Transverse colon (tissue), 4 donors: Measurements from ENCODE around the gene BPTF. TPM values are rescaled to one million over a fixed set of nuclear protein-coding genes. Genes with fewer than 3 reads are reported as not detected.
"Not testable (repeated sequence)": the region's sequence is repeated elsewhere in the genome, so short reads cannot be mapped to it uniquely, and the experiment has no call there.

ENCODE experiments used
- DNase-seq: peaks from one replicate; pipeline ENCODE4 v3.0.0-alpha.2; 2019
- H3K27ac ChIP-seq, 4 donors: fragments of 200-600 bp; sonication (generic); 2 replicates each; pipeline ENCODE4 v1.5.1; 2016 to 2018; ENCODE audit warnings: inconsistent platforms in 4 of 4
- H3K27me3 ChIP-seq: fragments of 200-600 bp; sonication (generic); 2 replicates; pipeline ENCODE4 v1.5.1; 2017; ENCODE audit warnings: inconsistent platforms
- H3K36me3 ChIP-seq, 4 donors: fragments of 200-600 bp; sonication (generic); 2 replicates each; pipeline ENCODE4 v1.5.1; 2017 to 2019; ENCODE audit warnings: inconsistent platforms in 4 of 4
- H3K4me1 ChIP-seq, 4 donors: fragments of 200-600 bp; sonication (generic); 2 replicates each; pipeline ENCODE4 v1.5.1; 2017 to 2020; ENCODE audit warnings: inconsistent platforms in 4 of 4
- H3K4me3 ChIP-seq, 4 donors: fragments of 200-600 bp; sonication (generic); 1 replicate in 1 of 4; 2 replicates in 3 of 4; pipeline versions ENCODE4 v1.5.1 to v1.6.1; 2017 to 2019; ENCODE audit warnings: inconsistent platforms in 4 of 4
- H3K9me3 ChIP-seq, 2 donors: fragments of 200-600 bp; sonication (generic); 2 replicates each; pipeline ENCODE4 v1.5.1; 2017 to 2019; ENCODE audit warnings: inconsistent platforms in 2 of 2
- EP300 ChIP-seq: sonication (generic); formaldehyde crosslinking; IDR thresholded peaks from one replicate; pipeline ENCODE4 v1.6.1; 2017; ENCODE audit warnings: antibody characterized with exemption, low read depth
- POLR2A ChIP-seq: fragments of 450-650 bp; IDR thresholded peaks from one replicate; pipeline ENCODE4 v1.6.1; 2016; ENCODE audit warnings: antibody characterized with exemption, mild to moderate bottlenecking, moderate library complexity
- POLR2AphosphoS5 ChIP-seq, 3 donors: sonication (generic); formaldehyde crosslinking; IDR thresholded peaks; one replicate each; pipeline ENCODE4 v1.6.1; 2016; ENCODE audit warnings: antibody characterized with exemption in 3 of 3
- WGBS, 2 donors: methylation state at CpG; one replicate each; pipeline ENCODE4 v1.1.5; 2018; ENCODE audit warnings: low coverage in 1 of 2; 5-methylcytosine and 5-hydroxymethylcytosine counted together
- in situ Hi-C, 4 donors: fragments of 200-750 bp; cut with MboI; loops; one replicate each; pipeline versions ENCODE4 v1.15.0 to v1.15.1; 2017; ENCODE audit warnings: low sequenced_read_pairs in 3 of 4, low pct_ligation_motif_present in 1 of 4, low pct_unique_long_range_greater_than_20kb in 1 of 4
- intact Hi-C: fragments of 100-400 bp; cut with DNase I; formaldehyde crosslinking; loops from one replicate; pipeline ENCODE4 v1.15.1; 2023; ENCODE audit warnings: low total_unique reads
- total RNA-seq, 4 donors: library from RNA; depleted of rRNA; stranded (reverse); fragments of >200 nt; gene quantifications; one replicate each; pipeline ENCODE4 v1.1.0, GENCODE V29; 2016
- TF ChIP-seq, protein P1 (sequence below), 5 experiments: fragments of 200-600 bp in 3 of 5; fragments of 450-650 bp in 2 of 5; sonication (generic) in 3 of 5; IDR thresholded peaks; 1 replicate in 2 of 5; 2 replicates in 3 of 5; pipeline ENCODE4 v1.5.1; 2016 to 2017; ENCODE audit warnings: antibody characterized with exemption in 5 of 5, inconsistent platforms in 3 of 5, mild to moderate bottlenecking in 2 of 5, moderate library complexity in 1 of 5

The BPTF gene
- total RNA-seq, 4 donors from 2014 or later = 70.3 to 158 (median 86.7) TPM

DNA sequence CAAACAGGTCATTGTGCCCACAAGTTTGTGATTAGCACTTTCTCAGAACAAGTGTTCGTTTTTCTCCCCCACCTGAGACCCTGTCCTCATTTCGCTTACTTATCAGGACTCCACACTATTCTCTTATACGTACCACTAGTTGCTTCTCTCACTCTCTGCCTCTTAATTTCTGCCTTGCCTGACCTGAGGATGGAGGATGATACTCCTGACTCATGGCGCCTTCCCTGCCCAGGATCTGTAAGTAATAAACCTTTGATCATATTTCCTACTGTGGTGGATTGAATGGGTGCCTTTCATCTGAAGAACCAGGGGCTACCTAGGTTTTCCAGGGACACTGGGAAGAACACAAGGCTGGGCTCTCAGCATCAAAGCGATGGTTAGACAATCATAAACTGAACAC is 39.8 kb upstream of the BPTF start:
- Histone ChIP-seq H3K27ac (no peak overlapping the region), H3K36me3 (no peaks in the 10 kb centered on the region), H3K27me3 (no peaks in the 10 kb centered on the region), H3K9me3 (no peaks in the 10 kb centered on the region), H3K4me3 (no peak overlapping the region), H3K4me1 (peaks cover 0 to 12% (median 3%) of the 10 kb centered on the region in 4 donors)
- TF ChIP-seq POLR2A = no peak
- no peak for TF ChIP-seq POLR2AphosphoS5 (IDR thresholded peaks at IDR 0.05)
- TF ChIP-seq EP300 = no peak
- TF ChIP-seq, protein P1, sequence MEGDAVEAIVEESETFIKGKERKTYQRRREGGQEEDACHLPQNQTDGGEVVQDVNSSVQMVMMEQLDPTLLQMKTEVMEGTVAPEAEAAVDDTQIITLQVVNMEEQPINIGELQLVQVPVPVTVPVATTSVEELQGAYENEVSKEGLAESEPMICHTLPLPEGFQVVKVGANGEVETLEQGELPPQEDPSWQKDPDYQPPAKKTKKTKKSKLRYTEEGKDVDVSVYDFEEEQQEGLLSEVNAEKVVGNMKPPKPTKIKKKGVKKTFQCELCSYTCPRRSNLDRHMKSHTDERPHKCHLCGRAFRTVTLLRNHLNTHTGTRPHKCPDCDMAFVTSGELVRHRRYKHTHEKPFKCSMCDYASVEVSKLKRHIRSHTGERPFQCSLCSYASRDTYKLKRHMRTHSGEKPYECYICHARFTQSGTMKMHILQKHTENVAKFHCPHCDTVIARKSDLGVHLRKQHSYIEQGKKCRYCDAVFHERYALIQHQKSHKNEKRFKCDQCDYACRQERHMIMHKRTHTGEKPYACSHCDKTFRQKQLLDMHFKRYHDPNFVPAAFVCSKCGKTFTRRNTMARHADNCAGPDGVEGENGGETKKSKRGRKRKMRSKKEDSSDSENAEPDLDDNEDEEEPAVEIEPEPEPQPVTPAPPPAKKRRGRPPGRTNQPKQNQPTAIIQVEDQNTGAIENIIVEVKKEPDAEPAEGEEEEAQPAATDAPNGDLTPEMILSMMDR (IDR thresholded peaks at IDR 0.05) = no peak
- no peak for DNase-seq
- intact Hi-C loops = no loop called here
- 92 to 100% methylated on average over 3 to 5 of the region's 5 CpGs for WGBS, 2 donors
- in situ Hi-C loops = no loop called here

DNA sequence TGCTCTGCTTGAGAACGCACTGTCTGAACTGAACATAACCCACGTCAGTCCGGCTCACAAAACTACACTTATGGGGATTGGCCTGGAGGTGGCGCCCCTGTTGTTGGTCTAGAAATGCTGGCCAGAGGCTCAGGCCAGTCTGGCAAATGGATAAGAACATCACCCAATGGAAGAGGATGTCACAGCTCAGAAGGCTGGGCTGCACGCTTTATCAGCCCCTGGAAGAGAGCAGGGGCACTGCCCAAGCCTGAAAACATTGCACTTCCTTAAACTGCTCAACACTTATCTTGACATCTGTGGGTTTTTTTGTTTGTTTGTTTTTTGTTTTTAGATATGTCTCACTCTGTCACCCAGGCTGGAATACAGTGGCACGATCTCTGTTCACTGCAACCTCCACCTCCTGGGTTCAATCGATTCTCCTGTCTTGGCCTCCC is 24.8 kb upstream of the BPTF start:
- no peaks in the 10 kb centered on the region for H3K9me3 ChIP-seq
- no peak overlapping the region for H3K27ac ChIP-seq
- intact Hi-C loops = no loop called here
- H3K4me1 ChIP-seq = no peaks in the 10 kb centered on the region
- in situ Hi-C loops = no loop called here
- no peaks in the 10 kb centered on the region for H3K27me3 ChIP-seq
- H3K36me3 ChIP-seq = no peaks in the 10 kb centered on the region
- peak; percentile 85 for DNase-seq
- H3K4me3 ChIP-seq = no peak overlapping the region
- WGBS, 2 donors = 26 to 40% methylated on average over 1 to 7 of the region's 7 CpGs
- TF ChIP-seq POLR2A (no peak), EP300 (no peak), POLR2AphosphoS5 (IDR thresholded peaks at IDR 0.05) (no peak)
- TF ChIP-seq, protein P1 (IDR thresholded peaks at IDR 0.05) = peak; percentile 55 to 76 (median 61)

DNA sequence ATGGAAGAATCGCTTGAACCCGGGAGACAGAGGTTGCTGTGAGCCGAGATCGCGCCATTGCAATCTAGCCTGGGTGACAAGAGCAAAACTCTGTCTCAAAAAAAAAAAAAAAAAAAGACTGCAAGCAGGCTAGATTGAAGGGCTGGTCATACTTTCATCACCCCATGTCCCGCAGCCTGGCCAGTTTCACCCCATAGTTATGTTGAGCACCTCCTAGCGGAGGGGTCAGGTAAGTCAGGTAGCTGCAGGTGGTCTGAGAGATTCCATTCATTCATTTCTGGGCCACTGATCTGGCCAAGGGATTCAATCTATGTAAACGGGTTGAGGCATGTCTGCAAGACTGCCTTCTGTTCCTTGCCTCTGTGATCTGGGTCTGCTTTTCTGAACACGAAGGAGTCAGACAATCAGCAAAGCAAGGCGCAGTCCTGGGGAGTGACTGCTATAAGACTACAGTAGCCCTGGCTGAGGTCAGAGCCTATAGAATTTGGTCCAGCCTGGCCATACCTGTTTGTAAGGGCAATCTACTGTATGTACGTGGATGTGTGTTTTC is 23.6 kb upstream of the BPTF start:
- in situ Hi-C loops (no loop called here), intact Hi-C loops (no loop called here)
- 90 to 95% methylated on average over 5 to 11 of the region's 11 CpGs for WGBS, 2 donors

DNA sequence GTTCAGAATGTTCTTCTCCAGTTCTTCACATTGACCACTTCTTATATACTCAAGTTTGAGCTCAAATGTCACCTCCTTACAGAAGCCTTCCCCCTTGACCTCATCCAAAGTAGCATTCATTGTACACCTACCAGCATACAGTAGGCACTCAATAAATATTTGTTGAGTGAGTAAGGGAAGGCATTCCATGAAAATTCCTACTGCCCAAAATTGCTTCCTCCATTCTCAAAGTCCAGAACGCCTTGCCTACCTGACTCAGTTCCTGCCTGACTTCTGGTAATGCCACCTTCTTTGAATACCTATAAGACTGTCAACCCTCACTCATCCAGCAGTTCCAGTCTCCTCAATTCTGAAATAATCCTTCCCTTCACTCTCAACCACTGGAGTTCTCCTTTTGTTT is 14.8 kb upstream of the BPTF start:
- TF ChIP-seq, protein P1 (IDR thresholded peaks at IDR 0.05) = no peak
- TF ChIP-seq EP300 = no peak
- Histone ChIP-seq H3K4me1 (no peaks in the 10 kb centered on the region), H3K27me3 (no peaks in the 10 kb centered on the region), H3K4me3 (no peak overlapping the region), H3K36me3 (no peaks in the 10 kb centered on the region), H3K27ac (no peak overlapping the region), H3K9me3 (no peaks in the 10 kb centered on the region)
- intact Hi-C loops (no loop called here), in situ Hi-C loops (no loop called here)
- no peak for DNase-seq
- 76 to 89% methylated on average over 1 of the region's 1 CpG for WGBS, 2 donors

More for the DNA sequence above, 23.6 kb upstream of the BPTF start:
- no peak overlapping the region for H3K27ac ChIP-seq
- no peak for TF ChIP-seq EP300
- TF ChIP-seq POLR2AphosphoS5 (IDR thresholded peaks at IDR 0.05) = no peak
- TF ChIP-seq, protein P1 (IDR thresholded peaks at IDR 0.05) = no peak
- no peak for TF ChIP-seq POLR2A
- H3K9me3 ChIP-seq = no peaks in the 10 kb centered on the region
- no peaks in the 10 kb centered on the region for H3K36me3 ChIP-seq
- DNase-seq = no peak
- H3K4me3 ChIP-seq = no peak overlapping the region
- no peaks in the 10 kb centered on the region for H3K27me3 ChIP-seq
- H3K4me1 ChIP-seq = no peaks in the 10 kb centered on the region

DNA sequence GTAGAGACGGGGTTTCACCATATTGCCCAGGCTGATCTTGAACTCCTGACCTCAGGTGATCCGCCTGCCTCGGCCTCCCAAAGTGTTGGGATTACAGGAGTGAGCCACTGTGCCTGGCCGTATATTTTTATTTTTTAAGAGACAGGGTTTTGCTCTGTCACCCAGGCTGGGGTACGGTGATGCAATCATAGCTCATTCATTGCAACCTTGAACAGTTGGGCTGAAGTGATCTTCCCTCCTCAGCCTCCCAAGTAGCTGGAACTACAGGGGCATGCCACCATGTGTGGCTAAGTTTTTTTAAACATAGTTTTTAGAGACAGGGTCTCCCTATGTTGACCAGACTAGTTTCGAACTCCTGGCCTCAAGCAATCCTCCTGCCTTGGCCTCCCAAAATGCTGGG is 12.9 kb upstream of the BPTF start:
- intact Hi-C loops, H3K27ac ChIP-seq, in situ Hi-C loops, H3K9me3 ChIP-seq, H3K4me3 ChIP-seq, H3K4me1 ChIP-seq, H3K36me3 ChIP-seq, H3K27me3 ChIP-seq, DNase-seq: not testable (repeated sequence)
- 92 to 94% methylated on average over 6 of the region's 6 CpGs for WGBS, 2 donors
